ES-I3 (cell line): ENCODE data around the gene PLG.
"Not testable (repeated sequence)": the region's sequence is repeated elsewhere in the genome, so short reads cannot be mapped to it uniquely, and the experiment has no call there.

ENCODE experiments used
- H3K36me3 ChIP-seq: 2 replicates; pipeline ENCODE4 v1.6.1; 2013; ENCODE audit warnings: mild to moderate bottlenecking, low read length, control low read depth, moderate library complexity; ENCODE audit not compliant: insufficient read depth
- H3K4me1 ChIP-seq: 2 replicates; pipeline ENCODE4 v1.6.1; 2013; ENCODE audit warnings: mild to moderate bottlenecking, control low read depth, low read length; ENCODE audit not compliant: insufficient read depth
- H3K9ac ChIP-seq: 2 replicates; pipeline ENCODE4 v1.6.1; 2013; ENCODE audit warnings: low read depth, mild to moderate bottlenecking, low read length, moderate library complexity
- H3K9me3 ChIP-seq: 2 replicates; pipeline ENCODE4 v1.6.1; 2013; ENCODE audit warnings: mild to moderate bottlenecking, low read length, moderate library complexity; ENCODE audit not compliant: control insufficient read depth, insufficient read depth

The PLG gene

GRCh38 chr6:160775792-160776580 lies 73.9 kb downstream of the PLG start:
- H3K4me1 ChIP-seq, result no peaks in the 10 kb centered on the region
- no peak overlapping the region for H3K9ac ChIP-seq
- no peaks in the 10 kb centered on the region for H3K36me3 ChIP-seq
- H3K9me3 ChIP-seq, result no peaks in the 10 kb centered on the region

DNA sequence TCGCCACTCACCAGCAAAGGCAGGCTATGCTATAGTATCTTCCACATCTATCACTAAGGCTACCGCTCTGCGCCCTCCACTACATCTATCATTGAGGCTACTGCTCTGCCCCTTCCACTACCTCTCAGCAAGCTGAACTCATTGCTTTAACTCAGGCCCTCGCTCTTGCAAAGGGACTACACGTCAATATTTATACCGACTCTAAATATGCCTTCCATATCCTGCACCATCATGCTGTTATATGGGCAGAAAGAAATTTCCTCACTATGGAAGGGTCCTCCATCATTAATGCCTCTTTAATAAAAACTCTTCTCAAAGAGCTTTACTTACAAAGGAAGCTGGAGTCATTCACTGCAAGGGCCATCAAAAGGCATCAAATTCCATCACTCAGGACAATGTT lies 77.1 kb downstream of the PLG start:
- H3K9me3 ChIP-seq, H3K36me3 ChIP-seq, H3K9ac ChIP-seq, H3K4me1 ChIP-seq: not testable (repeated sequence)

- not testable (repeated sequence) for H3K4me1 ChIP-seq, H3K9me3 ChIP-seq, H3K36me3 ChIP-seq, H3K9ac ChIP-seq
These were observed 78.6 kb downstream of the PLG start for GRCh38 chr6:160780656-160781055.

- Histone ChIP-seq H3K4me1 (no peaks in the 10 kb centered on the region), H3K9me3 (no peaks in the 10 kb centered on the region), H3K9ac (no peak overlapping the region), H3K36me3 (no peaks in the 10 kb centered on the region)
These were observed 79.3 kb downstream of the PLG start for GRCh38 chr6:160781298-160781697.

DNA sequence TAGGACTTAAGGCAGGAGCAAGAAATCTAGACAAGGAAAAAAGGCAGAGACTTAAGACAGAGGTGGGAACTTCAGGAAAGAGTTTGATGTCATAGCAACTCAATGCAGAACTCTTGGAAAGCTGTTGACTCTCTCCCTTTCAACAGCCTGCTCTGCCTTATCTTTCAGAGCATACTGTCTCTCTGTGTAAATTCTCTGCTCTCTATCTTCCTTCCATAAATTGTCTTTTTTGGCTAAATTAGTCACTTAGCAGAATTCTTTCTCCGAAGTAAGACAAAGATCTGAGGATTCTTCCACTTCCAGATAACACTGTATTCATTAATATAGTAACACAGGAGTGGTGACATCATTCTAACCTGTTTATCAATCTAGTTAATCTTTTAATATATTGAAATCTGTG lies 80.2 kb downstream of the PLG start:
- Histone ChIP-seq H3K36me3 (no peaks in the 10 kb centered on the region), H3K9ac (no peak overlapping the region), H3K4me1 (no peaks in the 10 kb centered on the region), H3K9me3 (no peaks in the 10 kb centered on the region)

DNA sequence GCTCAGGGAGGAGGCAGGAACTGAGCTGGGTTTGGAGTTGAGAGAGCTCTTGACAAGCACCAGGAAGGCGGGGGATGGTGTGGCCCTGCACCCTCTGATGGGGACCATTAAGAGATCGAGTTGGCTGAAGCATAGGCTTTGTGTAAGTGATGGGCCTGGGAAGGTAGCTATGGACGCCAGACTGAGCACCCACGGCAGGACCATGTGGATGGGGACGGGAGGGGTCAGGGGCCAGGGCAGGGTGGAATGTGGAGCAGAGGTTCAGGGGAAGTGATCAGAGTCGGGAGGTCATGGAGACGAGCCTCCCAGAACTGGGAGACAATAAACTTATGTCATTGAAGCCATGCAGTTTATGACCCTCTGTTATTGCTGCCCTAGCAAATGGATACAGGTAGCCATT lies 81.7 kb downstream of the PLG start:
- Histone ChIP-seq H3K9me3 (no peaks in the 10 kb centered on the region), H3K4me1 (no peaks in the 10 kb centered on the region), H3K36me3 (no peaks in the 10 kb centered on the region), H3K9ac (no peak overlapping the region)

DNA sequence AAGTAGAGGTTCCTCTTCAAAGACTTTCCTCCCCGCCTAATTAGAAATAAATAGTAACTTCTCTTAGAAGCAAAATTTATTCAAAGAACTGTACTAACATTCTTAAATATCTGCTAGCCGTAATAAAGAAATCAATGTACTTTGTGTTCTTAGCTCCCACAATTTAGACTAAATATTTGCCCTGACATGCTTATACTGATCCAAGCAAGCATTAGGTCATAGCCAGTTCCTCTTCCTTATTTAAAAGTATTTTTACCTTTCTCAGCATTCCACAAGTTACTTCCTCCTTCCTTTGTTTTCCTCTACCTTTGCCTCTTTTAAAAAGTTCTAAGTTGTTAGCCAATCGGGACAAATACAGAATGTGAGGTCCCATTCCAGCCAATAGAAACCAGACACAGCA lies 86.1 kb downstream of the PLG start:
- H3K9me3 ChIP-seq, H3K9ac ChIP-seq, H3K4me1 ChIP-seq, H3K36me3 ChIP-seq: not testable (repeated sequence)

- no peaks in the 10 kb centered on the region for H3K36me3 ChIP-seq
- H3K9me3 ChIP-seq, result no peaks in the 10 kb centered on the region
- H3K4me1 ChIP-seq, result peaks cover 3% of the 10 kb centered on the region; the same call in 1 of the 2 replicates
- no peak overlapping the region for H3K9ac ChIP-seq
These were observed 86.8 kb downstream of the PLG start for GRCh38 chr6:160788806-160789205.

DNA sequence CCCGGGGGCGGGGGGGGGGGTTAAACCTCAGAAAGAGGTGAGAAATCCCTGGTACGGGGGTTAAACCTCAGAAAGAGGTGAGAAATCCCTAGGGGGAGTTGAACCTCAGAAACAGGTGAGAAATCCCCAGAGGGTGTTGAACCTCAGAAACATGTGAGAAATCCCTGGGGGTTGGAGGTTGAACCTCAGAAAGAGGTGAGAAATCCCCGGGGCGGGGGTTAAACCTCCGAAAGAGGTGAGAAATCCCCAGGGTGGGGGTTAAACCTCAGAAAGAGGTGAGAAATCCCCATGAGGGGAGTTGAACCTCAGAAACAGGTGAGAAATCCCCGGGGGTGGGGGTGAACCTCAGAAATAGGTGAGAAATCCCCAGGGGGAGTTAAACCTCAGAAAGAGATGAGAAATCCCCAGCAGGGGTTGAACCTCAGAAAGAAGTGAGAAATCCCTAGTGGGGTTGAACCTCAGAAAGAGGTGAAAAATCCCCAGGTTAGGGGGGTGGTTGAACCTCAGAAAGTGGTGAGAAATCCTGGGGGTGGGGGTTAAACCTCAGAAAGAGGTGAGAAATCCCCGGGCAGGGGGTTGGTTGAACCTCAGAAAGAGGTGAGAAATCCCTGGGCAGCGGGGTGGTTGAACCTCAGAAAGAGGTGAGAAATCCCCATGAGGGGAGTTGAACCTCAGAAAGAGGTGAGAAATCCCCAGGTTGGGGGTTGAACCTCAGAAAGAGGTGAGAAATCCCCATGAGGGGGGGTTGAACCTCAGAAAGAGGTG lies 87.4 kb downstream of the PLG start:
- no peaks in the 10 kb centered on the region for H3K9me3 ChIP-seq
- no peak overlapping the region for H3K9ac ChIP-seq
- H3K36me3 ChIP-seq, result no peaks in the 10 kb centered on the region
- H3K4me1 ChIP-seq, result peaks cover 3% of the 10 kb centered on the region; the same call in 1 of the 2 replicates

GRCh38 chr6:160790028-160790792 lies 88.2 kb downstream of the PLG start:
- peaks cover 3% of the 10 kb centered on the region; the same call in 1 of the 2 replicates for H3K4me1 ChIP-seq
- no peaks in the 10 kb centered on the region for H3K9me3 ChIP-seq
- H3K9ac ChIP-seq, result peak overlapping the region; percentile 13; the same call in 1 of the 2 replicates
- no peaks in the 10 kb centered on the region for H3K36me3 ChIP-seq

GRCh38 chr6:160791459-160791858 lies 89.4 kb downstream of the PLG start:
- Histone ChIP-seq H3K36me3 (no peaks in the 10 kb centered on the region), H3K4me1 (peaks cover 3% of the 10 kb centered on the region; the same call in 1 of the 2 replicates), H3K9ac (no peak overlapping the region), H3K9me3 (no peaks in the 10 kb centered on the region)

DNA sequence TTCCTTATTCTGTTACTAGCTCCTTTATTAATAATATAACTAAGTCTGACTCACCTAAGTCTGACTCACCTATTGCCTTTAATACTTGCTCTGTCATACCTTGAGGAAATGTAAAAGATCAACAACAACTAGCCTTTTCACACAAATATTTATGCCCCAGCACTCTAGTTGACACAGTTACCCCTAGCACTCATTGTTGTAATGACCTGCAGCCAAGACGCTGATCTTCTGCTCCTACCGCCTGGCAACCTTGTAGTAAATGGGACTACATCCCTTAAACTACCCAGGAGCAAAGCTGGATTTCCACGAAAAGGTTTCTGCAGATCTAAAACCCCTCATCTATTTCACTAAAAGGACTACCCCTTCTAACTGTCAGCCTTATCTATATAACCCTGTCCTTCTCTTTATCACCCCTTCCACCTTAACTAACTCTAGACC lies 90.0 kb downstream of the PLG start:
- no peak overlapping the region for H3K9ac ChIP-seq
- H3K4me1 ChIP-seq, result peaks cover 3% of the 10 kb centered on the region; the same call in 1 of the 2 replicates
- H3K36me3 ChIP-seq, result no peaks in the 10 kb centered on the region
- no peaks in the 10 kb centered on the region for H3K9me3 ChIP-seq

DNA sequence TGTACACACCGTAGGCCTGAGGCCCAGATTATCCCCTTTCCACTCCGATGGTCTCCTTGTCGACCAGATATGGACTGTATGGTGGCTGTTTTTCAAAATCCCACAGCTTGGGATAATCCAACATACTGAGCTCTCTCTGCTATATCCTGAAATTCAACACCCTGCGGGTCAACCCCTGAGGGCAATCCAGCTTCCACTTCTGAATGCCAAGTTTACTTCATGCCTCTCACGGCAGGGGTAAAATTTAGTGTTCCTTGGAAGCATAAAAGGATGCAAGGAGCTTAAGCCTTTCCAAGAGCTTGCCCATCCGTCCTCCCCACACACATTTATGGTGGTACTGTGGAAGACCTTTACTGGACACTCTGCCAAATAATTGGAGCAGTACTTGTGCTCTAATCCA lies 90.7 kb downstream of the PLG start:
- Histone ChIP-seq H3K4me1 (peaks cover 3% of the 10 kb centered on the region; the same call in 1 of the 2 replicates), H3K9ac (no peak overlapping the region), H3K36me3 (no peaks in the 10 kb centered on the region), H3K9me3 (no peaks in the 10 kb centered on the region; the same call in 1 of the 2 replicates)

GRCh38 chr6:160793652-160794051 lies 91.6 kb downstream of the PLG start:
- peaks cover 3% of the 10 kb centered on the region; the same call in 1 of the 2 replicates for H3K4me1 ChIP-seq

More at GRCh38 chr6:160793652-160794051, 91.6 kb downstream of the PLG start:
- Histone ChIP-seq H3K36me3 (no peaks in the 10 kb centered on the region), H3K9ac (no peak overlapping the region), H3K9me3 (no peaks in the 10 kb centered on the region; the same call in 1 of the 2 replicates)
